IMR-90 (cell line): ENCODE data around the gene WASHC4.

Experiments used
- BHLHE40 ChIP-seq: fragments of 150-350 bp; IDR thresholded peaks from 2 replicates; pipeline ENCODE4 v1.6.1; 2016; ENCODE audit warnings: mild to moderate bottlenecking, low read depth, low read length
- CTCF ChIP-seq: conservative IDR thresholded peaks from 2 replicates; pipeline ENCODE4 v1.5.1; 2012; ENCODE audit warnings: mild to moderate bottlenecking, low read depth, low read length, improper control_type of control experiment
- POLR2A ChIP-seq: IDR thresholded peaks from 2 replicates; pipeline ENCODE4 v1.6.1; 2012; ENCODE audit warnings: mild to moderate bottlenecking, low read depth, low read length
- RAD21 ChIP-seq: IDR thresholded peaks from 2 replicates; pipeline ENCODE4 v1.6.1; 2012; ENCODE audit warnings: low read length, improper control_type of control experiment
- RCOR1 ChIP-seq: IDR thresholded peaks from 2 replicates; pipeline ENCODE4 v1.6.1; 2012; ENCODE audit warnings: mild to moderate bottlenecking, low read length, improper control_type of control experiment; ENCODE audit not compliant: insufficient replicate concordance
- SMC3 ChIP-seq: fragments of 150-350 bp; IDR thresholded peaks from 2 replicates; pipeline ENCODE4 v1.6.1; 2016; ENCODE audit warnings: low read depth, mild to moderate bottlenecking, antibody characterized with exemption, low read length, moderate library complexity
- USF2 ChIP-seq: fragments of 150-350 bp; IDR thresholded peaks from 2 replicates; pipeline ENCODE4 v1.6.1; 2017; ENCODE audit warnings: mild to moderate bottlenecking, antibody characterized with exemption, low read length, low read depth
- TF ChIP-seq, protein P1 (sequence below): fragments of 150-350 bp; IDR thresholded peaks from 2 replicates; pipeline ENCODE4 v1.6.1; 2016; ENCODE audit warnings: low read depth, mild to moderate bottlenecking, low read length, moderate library complexity, borderline replicate concordance

GRCh38 chr12:105162174-105162573 lies 54.6 kb downstream of the WASHC4 start:
- TF ChIP-seq CTCF: no peak
- TF ChIP-seq POLR2A: no peak
- TF ChIP-seq RAD21: no peak
- no peak for TF ChIP-seq BHLHE40
- TF ChIP-seq SMC3: no peak
- no peak for TF ChIP-seq RCOR1
- TF ChIP-seq, protein P1, sequence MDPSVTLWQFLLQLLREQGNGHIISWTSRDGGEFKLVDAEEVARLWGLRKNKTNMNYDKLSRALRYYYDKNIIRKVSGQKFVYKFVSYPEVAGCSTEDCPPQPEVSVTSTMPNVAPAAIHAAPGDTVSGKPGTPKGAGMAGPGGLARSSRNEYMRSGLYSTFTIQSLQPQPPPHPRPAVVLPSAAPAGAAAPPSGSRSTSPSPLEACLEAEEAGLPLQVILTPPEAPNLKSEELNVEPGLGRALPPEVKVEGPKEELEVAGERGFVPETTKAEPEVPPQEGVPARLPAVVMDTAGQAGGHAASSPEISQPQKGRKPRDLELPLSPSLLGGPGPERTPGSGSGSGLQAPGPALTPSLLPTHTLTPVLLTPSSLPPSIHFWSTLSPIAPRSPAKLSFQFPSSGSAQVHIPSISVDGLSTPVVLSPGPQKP: no peak
- no peak for TF ChIP-seq USF2
